Caki2 (cell line): ENCODE data around the gene BEAN1. TPM values are rescaled to one million over a fixed set of nuclear protein-coding genes. Genes with fewer than 3 reads are reported as not detected.
"Not testable (repeated sequence)": the region's sequence is repeated elsewhere in the genome, so short reads cannot be mapped to it uniquely, and the experiment has no call there.

Experiments used
- DNase-seq: peaks from one replicate; pipeline ENCODE4 v3.0.0-alpha.2; 2015; ENCODE audit warnings: low read depth
- in situ Hi-C: cut with HindIII; loops from 2 replicates; pipeline ENCODE4 v1.10.0; 2016; ENCODE audit warnings: low sequenced_read_pairs, low pct_unique_long_range_greater_than_20kb, mixed read lengths
- total RNA-seq: library from RNA; depleted of rRNA; stranded (reverse); fragments of >200 nt; shearing (Covaris generic); gene quantifications from 2 replicates; pipeline ENCODE4 v1.2.3, GENCODE V29; 2014; ENCODE audit warnings: low replicate concordance

BEAN1 gene
- total RNA-seq, 1 experiment from 2014 or later: 1.9 TPM

DNA sequence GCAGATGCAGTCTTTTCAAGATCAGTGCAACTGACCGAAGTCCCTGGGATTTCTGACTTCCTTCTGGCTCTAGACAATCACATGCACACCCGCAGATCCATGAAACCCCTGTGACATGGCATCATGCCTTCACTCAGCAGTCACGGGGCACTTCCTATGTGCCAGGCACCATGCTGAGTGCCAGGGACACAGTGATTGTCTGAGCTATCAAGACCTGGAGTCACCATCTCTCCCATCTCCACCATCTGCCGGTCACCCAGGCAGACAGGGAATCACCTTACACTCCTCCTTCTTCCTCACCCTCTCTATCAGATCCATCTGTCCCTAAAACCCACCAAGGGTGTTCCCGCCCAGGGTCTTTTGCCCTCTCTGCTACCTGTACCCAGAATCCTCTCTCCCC lies 5.3 kb downstream of the BEAN1 start:
- DNase-seq: no peak
- in situ Hi-C loops: no loop called here

DNA sequence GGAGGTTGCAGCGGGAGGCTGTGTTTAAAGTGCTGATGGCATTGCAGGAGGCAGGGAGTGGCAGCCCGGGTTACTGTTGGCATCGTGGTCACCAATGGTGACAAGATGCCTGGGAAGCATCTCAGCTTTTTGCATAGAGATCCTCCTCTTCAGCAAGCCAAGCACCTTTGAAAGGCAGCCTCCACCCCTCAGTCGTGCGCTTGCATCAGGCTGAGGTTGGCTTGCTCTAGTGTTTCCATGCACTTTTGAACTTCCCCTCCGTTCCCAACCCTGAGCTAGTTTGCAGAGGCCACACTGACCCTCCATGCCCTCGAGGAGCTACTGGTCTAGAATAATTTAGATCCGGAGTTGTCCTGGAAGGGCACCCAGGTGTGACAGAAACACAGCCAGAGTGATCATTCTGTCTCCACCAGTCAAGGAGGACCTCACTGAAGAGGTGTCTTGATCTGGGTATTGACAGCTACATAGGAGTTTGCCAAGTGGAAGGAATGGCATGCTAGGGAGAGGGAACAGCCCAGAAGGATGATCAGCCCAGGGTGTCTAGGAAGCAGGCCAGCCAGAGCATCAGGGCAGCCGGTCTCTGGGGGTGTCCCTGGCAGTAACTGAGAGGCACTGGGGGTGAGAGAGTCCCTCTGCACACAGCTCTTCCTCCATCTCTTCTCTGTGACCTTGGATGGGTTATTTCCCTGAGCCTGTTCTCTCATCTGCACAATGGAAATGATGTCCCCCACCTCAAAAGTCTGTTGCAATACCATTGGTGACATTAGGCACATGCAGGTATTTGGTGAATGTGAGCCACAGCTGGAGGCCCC lies 7.7 kb downstream of the BEAN1 start:
- in situ Hi-C loops: no loop called here
- DNase-seq: peak; percentile 83

DNA sequence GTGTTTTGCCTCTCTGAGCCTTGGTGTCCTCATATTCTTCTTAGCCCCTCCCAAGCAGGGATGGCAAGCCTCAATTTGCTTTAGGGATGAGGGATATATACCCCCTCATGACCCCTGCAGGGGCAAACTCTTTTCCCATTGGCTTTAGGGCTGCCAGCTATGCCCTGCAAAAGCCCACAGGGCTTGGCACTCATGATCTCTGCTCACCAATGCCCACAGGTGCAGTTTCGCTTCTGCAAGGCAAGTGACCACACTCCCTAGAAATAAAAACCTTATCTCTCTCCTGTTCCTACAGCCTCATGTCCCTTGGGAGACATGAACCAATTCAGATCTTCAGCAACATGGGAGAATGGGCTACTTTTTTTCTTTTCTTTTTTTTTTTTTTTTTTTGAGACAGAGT lies 8.8 kb downstream of the BEAN1 start:
- in situ Hi-C loops: no loop called here
- no peak for DNase-seq

DNA sequence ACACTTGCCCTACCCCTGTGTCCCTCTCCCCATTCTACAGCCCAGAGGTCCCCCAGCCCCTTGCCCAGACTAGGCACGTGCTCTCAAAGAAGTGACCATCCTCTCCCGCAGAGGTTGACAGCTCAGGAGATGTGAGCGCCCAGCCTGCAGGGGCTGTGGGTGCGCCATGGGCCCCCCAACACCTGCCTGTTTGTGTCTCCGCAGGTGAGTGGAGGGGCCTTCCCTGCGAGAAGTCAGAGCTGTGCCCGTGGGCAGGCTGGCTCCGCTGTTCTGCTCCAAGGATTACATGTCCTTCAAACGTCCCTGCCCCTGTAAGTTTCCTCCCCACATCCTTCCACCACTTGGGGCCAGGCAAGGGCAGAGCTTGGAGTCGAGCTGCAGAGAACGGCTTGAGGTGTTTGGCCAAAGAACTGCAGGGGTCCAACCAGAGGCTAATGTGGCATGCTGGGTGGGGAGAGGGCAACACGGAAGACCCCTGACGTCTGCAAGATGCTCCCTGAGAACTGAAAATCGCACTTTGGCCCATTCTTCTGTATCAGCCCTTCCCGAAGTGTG lies 10.4 kb downstream of the BEAN1 start:
- no peak for DNase-seq
- in situ Hi-C loops: no loop called here

DNA sequence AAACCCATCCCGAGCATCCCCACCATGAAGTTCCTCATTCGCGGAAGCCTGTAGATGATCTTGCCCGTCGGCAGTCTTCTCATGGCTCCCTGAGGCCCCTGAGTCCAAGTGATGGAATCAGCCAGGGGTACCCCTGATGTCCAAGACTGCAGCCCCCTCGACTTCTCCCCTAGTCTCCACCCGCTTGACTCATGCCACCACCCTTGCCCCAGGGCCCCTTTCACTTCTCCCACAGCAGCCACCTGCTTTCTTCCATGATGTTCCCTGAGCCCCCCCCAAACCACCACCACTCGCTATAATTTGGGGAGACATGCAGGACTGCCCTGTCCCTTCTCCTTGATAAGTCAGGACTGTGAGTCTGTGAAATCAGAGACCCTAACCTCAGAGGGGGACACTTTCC lies 11.4 kb downstream of the BEAN1 start:
- no peak for DNase-seq
- in situ Hi-C loops: no loop called here

DNA sequence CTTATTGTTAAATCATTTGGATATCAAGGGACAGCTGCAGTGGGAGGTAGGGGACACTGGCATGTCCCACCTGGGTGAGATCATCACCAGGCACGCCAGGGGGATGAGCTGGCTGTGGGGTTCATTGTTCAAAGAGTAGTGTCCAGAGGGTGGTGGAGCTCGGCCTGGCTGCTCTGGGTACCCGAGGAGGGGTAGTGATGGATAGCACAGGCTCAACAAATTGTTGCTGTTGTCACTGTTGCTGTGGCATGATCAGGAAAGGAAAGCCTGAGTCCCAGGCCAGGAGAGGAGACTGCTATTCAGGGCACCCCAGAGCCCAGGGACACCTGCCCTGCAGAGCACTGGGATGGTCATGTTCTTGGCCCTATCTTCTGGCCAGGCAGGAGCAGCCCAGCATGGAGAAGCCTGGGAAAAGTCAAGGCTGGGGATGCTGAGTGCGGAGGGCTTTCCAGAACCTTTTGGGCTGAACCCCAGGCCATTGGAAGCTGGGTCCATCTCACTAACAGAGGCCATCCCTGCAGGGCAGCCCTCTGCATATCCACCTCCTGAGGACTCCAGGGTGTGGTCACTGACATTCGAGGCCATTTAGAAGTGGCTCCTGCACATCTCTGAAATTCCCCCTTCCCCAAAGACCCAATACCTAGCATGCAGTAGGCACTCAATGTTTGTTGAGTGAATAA lies 12.1 kb downstream of the BEAN1 start:
- DNase-seq: no peak
- in situ Hi-C loops: no loop called here

DNA sequence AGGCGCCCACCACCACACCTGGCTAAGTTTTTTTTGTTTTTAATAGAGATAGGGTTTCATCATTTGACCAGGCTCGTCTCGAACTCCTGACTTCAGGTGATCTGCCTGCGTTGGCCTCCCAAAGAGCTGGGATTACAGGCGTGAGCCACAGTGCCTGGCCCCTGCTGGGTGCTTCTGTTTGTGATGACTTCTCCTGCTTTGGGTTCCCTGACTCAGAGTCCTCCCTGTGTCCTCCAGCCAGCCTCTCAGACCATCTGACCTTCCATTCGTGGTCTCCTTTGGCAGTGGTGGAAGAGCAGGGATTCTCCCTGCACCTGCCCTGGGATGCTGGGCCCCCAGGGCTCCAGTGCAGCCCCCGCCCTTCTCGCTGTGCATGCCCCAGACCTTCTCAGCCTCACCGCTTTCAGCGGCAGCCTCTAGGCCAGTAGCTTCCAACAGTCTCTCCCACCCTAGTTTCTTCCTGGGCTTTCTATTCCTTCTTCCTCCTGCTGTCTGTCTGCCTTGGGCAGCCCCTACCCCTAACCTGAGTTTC lies 13.2 kb downstream of the BEAN1 start:
- in situ Hi-C loops: no loop called here
- no peak for DNase-seq

DNA sequence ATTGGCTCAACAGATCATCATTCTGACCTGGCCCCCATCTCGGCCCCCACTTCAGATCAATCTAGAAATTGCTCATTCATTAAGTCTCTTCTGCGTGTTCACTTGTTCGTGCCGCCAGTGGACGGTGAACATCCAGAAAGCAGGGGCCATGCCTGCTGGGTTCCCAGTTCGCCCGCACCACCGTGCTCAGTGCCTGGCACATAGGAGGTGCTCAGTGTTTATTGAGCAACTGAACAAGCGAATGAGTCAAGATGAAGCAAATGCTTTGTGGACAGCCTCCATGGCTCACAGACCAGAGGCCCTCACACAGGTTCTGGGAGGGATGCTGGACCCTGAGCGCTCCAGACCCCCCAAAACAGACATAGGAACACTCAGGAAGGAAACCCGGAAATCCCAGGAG lies 13.9 kb downstream of the BEAN1 start:
- no peak for DNase-seq
- in situ Hi-C loops: no loop called here

DNA sequence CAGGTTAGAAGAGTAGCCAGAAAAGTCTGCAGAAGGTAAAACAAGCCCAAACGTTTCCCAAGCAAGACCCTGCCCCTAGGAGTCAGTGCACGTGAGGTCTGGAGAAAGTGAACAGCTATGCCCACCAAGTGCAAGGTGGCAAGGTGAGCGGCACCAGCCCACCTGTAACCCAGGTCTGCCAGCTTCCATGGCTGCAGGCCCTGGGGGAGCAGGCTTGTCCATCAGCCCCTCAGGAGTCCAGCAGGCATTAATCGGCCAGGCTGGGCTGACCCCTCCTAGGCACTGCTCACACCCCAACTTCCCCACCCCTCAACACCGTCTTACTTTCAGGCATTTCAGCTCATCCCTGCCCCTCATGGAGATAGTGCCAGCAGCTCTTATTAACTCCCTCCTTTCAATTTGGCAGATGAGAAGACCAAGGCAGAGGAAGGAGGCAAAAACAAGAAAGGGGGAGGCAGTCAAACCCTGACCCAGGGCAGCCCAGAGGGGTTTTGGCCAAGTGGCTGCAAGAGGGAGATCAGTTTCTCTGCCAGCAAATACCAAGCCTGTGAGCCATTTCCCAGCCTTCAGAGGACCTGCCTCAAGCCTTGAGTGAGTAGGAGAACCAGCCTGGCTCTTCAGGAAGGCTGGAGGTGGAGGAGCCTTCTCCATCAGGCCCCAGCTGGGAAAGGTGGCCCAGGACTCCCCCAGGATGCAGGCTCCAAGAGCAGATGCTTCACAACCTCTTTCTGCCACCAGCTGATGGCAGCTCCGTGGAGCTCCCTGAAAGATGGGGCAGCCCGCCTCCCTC lies 14.7 kb downstream of the BEAN1 start:
- in situ Hi-C loops: no loop called here

DNA sequence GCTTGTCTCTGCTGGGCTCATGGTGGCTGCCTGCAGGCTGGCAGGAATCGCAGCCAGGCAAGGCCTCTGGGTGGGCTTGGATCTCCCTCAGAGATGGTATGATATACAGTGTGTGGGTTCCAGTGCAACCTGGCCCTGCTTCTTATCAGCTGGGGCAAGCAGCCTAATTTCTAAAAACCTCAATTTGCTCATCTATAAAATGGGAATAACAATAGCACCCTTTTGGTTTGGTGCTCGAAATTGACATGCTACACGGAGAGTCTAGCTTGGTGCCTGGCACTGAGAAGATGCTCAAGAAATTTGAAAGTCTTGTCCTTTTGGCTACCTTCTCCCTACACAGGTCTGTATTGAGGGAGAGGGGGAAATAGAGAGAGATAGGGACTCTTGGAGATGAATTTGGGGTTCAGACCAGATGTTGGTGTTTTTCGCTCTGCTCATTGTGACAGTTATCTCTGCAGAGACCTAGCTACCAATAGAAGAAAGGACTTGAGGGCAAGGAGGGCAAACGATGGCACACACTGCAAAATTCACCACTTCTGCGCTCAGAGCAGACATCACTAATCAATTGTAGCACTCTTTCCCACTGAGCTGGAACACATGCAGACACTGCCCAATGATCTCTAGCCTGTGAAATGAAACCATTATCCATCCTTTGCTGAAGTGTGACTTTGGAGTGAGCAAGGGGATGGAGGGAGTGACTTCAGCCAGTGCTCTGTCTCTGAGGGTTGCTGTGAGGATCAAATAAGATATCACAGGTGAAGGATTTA lies 15.6 kb downstream of the BEAN1 start:
- in situ Hi-C loops: no loop called here
- no peak for DNase-seq

More for the DNA sequence above, 14.7 kb downstream of the BEAN1 start:
- DNase-seq: no peak

DNA sequence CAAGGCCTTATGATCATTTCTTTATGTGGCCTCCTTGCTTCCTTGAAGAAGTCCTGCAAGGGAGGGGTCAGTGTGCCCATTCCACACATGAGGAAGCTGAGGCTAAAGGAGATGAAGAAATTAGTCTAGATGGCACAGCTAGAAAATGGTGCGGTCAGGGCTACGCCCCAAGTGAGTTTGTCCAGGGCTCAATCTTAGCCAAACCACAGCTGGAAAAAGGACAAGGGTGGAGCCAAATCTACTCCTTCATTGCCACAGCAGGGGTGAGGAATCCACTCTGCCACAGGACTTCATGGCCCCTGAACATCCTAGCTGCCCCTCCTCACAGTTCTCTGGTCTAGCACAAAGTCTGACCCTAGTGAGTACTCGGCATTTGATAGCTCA lies 16.2 kb downstream of the BEAN1 start:
- no peak for DNase-seq
- in situ Hi-C loops: no loop called here

DNA sequence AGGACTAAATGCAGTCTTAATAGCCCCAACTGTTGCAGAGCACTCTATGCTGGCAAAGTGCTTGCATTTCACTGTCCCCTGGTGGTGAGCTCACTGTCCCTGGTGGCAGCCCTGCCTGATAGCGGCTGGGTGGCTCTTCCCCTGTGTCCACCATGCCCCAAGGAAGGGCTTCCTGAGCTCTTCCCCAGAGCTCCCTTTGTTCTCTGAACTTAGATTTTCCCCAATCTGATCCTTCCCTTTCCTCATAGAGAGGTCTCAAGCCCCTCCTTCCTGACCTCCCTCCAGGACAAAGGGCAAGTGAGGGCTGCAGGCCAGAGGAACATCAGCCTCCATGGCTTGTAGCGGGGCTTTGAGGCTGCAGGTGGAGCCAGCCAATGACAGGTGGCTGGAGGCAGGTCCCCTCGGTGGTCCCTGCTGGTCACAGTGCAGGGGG lies 17.0 kb downstream of the BEAN1 start:
- DNase-seq: no peak
- in situ Hi-C loops: no loop called here

DNA sequence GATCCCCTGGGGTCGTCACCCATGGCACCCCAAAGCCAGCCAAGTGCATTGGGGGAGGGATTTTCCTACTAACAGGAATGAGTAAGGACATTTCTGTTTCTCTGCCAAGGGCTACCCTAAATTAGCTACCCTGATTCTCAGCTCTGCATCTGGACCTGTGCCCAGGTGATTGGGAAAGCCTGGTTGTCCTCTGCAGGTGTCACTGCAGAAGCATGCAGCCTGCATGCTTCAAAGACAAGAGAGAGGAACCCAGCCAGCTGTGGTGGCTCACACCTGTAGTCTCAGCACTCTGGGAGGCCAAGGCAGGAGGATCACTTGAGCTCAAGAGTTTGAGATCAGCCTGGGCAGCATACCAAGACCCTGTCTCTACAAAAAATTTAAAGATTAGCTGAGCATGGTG lies 19.6 kb downstream of the BEAN1 start:
- in situ Hi-C loops: no loop called here

DNA sequence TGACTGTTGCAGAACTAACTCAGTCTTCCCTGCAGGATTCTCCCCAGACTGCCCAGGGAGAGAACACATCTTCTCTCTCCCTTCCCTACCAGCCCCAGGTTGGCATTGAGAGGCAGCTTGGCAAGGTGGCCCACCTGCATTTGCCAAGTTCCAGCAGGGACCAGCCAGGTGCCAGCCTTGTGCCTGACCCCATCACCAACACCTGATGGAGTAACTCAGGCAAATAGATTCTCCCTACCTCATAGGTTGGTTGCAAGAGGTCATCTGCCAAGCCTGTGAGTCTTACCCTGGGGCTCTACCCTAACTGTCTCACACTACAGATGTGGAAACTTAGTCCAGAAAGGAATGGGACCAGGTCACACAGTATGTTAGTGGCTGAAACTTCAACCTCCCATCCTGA lies 20.4 kb downstream of the BEAN1 start:
- DNase-seq: no peak
- in situ Hi-C loops: no loop called here

More for the DNA sequence above, 19.6 kb downstream of the BEAN1 start:
- DNase-seq: no peak

DNA sequence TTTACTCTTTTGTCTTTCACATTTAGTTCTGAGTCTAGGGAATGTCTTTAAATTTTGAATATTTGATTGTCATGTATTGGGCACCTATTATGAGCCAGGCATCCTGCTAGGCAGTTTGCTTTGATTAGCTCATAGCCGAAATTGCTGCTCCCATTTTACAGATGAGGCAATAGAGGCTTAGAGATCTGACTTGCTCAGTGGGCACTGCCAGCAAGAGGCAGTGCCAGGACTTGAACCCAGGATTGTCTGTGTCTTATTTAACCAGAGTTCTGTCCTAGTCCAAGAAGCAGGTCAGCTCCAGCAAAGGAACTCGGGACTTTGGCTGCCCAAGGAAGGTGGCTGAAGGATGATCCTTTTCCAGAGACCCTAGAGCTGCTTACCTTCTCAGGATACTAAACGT lies 24.5 kb downstream of the BEAN1 start:
- DNase-seq: no peak
- in situ Hi-C loops: no loop called here

DNA sequence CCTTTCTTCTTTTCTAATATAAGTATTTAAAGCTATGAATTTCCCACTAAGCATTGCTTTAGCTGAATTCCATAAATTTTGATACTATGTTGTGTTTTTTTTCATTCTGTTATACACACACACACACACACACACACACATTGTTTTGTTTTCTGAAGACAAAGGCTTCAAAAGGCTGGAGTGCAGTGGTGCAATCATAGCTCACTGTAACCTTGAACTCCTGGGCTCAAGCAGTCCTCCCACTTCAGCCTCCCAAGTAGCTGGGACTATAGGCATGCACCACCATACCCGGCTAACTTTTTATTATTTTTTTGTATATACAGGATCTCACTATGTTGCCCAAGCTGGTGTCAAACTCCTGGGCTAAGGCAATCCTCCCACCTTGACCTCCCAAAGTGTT lies 26.1 kb downstream of the BEAN1 start:
- in situ Hi-C loops, DNase-seq: not testable (repeated sequence)

DNA sequence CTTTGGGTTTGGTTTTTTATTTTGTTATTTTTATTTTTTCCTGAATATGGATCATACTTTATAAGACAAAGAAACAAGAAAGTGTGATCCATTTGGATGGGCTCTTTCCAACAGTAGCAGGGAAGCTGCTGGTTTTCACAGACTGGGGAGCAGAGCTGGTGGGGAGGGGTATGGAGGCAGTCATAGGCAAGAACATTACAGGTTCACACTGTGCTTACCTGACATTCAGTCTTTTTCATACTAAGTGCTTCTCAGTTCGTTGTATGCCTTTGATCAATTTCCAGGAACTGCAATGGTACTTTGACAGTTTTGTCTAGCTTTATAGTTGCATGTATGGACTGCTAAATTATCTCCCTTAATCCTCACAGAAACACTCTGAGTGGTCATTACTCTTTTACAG lies 27.7 kb downstream of the BEAN1 start:
- in situ Hi-C loops: no loop called here
- no peak for DNase-seq

DNA sequence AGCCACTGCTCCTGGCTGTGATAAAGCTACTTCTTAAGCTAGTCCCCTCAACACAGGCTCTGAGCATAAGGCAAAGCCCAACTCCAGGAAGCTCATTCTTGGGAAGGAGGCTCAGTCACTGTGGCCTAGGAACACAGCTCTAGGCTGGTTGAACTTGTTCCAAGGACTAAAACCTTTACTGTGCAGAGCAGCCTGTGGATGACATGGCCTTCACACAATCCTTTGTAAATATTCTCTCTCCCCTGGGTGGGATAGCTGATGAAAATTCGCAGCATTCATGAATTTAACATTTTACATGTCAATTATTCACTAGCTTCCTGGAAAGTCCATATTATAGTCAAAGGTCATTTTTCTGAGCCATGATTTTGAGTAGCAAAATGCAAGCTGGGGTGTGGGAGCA lies 28.9 kb downstream of the BEAN1 start:
- in situ Hi-C loops: no loop called here
- DNase-seq: no peak
